NOMO-1 treated with dmso at 0.1 percent for 144 hours (cell line): ENCODE results near the gene ANP32A.
"Not testable (repeated sequence)": the region's sequence is repeated elsewhere in the genome, so short reads cannot be mapped to it uniquely, and the experiment has no call there.

Source experiments
- DNase-seq: peaks from one replicate; lab custom pipeline; 2025; ENCODE audit not compliant: unreplicated experiment; lab: John Stamatoyannopoulos, UW

ANP32A gene

GRCh38 chr15:68820295-68821189, at the start of gene ANP32A:
TSS of gene ANP32A (minus strand) at chr15:68820895. CDS start at chr15:68820751, 144 bp downstream.
- peak; percentile 80 for DNase-seq

DNA sequence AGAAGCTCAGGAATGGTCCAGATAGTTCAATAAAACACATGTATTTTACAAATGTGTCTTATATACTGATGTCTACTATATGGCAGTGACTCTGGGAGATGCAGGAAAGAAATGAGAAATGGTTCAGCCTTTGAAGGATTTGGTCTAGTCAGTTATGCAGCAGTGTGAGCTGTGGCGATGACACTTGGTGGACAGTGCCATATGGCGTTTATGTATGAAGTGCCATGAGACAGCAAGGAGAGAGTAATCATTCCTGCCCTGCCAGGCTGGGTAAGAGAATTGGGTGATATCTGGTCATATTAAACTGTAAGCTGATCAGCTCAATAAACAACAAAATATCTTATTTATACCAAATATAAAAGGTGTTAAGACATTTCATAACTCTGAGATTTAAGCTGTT, 47.6 kb upstream of the ANP32A start:
- no peak for DNase-seq

- no peak for DNase-seq
These were observed 41.7 kb upstream of the ANP32A start for GRCh38 chr15:68862415-68862814.

- not testable (repeated sequence) for DNase-seq
These were observed 38.0 kb upstream of the ANP32A start for GRCh38 chr15:68858666-68859065.

GRCh38 chr15:68857443-68857842, 36.7 kb upstream of the ANP32A start:
- DNase-seq = not testable (repeated sequence)

- no peak for DNase-seq
These were observed 31.8 kb upstream of the ANP32A start for GRCh38 chr15:68852461-68852860.

GRCh38 chr15:68851971-68852370, 31.3 kb upstream of the ANP32A start:
- no peak for DNase-seq

DNA sequence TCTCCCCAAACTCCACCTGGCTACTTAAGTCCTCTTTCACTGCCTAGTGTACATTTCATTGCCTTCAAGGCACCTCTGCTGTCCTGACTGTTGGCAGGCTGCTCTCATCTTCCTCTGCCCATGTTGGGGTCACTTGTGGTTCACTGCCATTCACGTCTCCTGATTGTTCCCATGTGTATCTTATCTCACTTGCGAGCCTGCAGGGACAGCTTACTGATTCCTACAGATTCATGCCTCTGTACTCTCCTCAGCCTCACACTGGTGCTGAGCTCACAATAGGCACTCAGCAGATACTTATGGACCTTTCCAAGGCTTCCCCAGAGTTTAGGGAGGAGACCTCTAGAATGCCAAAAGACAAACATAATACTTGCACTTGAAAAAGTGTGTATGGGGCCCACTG, 28.8 kb upstream of the ANP32A start:
- DNase-seq = no peak

DNA sequence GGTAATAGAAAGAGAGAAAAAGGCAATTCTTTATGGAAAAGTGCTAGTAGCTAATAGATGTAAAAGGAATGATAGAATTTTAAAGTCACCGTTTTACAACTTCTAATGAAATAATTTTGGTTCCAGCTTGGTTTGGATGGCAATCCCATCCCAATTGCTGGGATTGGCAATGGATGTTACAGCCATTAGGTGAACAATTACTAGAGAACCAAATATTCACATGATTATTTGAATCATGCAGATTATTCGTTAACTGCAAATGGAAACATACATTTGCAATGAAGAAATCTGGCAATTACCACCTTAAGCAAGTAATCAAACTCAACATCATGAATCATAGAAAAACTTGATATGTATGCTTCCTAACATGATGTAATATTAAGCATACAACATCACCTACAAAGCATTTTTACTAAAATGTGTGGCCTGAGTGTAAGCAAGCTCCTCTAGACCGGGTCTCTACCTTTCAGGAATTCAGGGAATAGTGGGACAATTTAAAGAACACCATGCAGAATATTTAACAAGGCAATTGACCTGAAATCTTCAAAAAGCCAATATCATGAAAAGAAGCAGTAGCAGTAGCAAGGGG, 26.2 kb upstream of the ANP32A start:
- no peak for DNase-seq

- DNase-seq = no peak
These were observed 24.3 kb upstream of the ANP32A start for GRCh38 chr15:68844856-68845550.

DNA sequence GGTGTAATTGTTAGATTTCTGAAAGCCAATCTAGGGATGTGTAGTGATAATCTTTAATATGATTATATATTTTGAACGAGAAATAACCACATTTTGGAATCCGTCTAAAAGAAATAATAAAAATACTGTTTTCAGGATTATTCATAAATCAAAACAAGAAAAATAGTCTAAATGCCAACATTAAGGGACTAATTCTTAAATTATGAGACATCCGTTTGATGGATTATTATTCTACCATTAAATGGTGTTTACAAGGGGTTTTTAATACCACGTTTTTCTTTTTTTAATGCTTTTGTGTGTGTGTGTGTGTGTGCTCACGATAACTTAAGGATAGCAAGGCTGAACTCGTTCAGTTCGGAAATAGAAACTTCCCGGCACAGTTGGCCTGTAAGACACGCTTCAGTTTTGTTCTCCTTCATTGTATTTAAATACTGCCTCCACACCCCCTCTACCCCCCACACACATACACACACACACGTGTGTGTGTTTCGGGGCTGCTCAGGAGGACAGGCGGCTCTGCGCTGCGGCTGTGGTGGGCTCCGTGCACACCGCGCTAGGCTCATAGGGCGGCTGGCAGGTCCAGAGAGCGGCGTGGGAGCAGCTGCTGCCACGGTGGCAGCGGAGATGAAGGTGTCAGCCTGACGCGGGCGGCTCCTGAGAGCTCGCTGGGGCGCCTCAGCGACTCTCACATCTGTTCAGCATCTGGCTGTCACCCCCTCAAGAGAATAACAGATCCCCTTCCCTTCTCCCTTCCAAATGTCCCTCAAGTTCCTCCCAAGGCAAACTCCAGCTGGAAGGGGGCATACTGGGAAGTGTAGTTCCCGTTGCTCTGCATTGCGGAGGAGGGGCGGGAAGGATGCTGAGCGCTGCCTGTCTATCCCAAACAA, 23.0 kb upstream of the ANP32A start:
- DNase-seq = no peak

DNA sequence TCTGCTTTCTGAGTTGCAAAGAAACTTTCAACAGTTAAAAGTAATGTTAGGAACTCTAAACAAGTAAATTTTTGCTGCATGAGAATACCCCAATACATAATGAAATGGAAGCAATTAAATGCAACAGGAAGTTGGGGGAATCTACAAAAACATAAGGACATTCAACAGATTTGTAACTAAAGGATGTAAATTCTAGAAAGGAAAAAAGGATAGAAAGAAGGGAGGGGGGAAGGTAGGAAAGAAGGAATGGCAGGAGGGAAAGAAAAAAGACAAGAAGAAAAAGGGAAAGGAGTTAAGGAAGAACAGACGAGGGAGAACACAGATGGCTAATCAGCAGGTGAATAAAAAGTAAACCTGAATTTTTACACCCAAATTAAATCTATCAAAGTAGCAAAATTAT, 22.3 kb upstream of the ANP32A start:
- no peak for DNase-seq

- DNase-seq = no peak
These were observed 13.7 kb upstream of the ANP32A start for GRCh38 chr15:68834346-68834745.

DNA sequence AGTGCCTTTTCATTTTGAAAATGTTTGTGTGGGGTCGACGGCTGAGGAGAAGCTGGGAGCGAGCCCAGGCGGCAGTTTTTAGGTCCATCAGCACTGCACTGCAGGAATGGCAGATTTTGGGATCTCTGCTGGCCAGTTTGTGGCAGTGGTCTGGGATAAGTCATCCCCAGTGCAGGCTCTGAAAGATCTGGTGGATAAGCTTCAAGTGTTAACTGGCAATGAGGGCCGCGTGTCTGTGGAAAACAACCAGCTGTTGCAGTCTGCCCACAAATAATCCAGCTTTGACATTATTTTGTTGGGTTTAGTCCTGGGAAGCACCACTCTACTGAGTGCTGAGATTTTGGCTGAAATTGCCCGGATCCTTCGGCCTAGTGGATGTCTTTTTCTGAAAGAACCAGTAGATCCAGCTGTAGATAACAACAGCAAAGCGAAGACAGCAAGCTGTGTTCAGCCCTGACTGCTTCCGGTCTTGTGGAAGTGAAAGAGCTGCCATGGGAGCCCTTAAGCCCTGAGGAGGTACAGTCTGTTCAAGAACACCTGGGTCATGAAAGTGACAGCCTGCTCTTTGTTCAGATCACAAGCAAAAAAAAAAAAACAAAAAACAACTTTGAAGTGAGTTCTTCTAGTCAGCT, 13.1 kb upstream of the ANP32A start:
- no peak for DNase-seq

- DNase-seq = no peak
These were observed 9.6 kb upstream of the ANP32A start for GRCh38 chr15:68830141-68830785.

DNA sequence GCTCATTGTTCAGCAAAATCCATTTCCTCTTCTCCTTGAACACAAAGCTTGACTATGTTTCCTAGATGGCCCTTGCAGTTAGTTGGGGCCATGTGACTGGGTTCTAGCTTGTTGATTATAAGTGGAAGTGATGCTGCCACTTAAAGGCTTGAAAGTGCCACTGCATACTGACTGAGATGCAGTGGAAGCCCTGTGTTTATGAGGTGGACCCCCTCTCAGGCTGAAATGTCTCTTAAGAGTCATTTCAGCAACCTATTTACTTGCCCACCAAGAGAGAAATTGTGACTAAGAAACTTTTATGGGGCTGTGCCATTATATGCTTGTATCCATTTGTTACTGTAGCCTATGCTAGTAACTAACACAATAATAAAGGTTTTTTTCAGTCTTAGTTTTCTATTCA, 8.4 kb upstream of the ANP32A start:
- DNase-seq = no peak

- DNase-seq = no peak
These were observed 2.9 kb upstream of the ANP32A start for GRCh38 chr15:68823561-68823960.

GRCh38 chr15:68822818-68823217, 2.1 kb upstream of the ANP32A start:
- DNase-seq = no peak

DNA sequence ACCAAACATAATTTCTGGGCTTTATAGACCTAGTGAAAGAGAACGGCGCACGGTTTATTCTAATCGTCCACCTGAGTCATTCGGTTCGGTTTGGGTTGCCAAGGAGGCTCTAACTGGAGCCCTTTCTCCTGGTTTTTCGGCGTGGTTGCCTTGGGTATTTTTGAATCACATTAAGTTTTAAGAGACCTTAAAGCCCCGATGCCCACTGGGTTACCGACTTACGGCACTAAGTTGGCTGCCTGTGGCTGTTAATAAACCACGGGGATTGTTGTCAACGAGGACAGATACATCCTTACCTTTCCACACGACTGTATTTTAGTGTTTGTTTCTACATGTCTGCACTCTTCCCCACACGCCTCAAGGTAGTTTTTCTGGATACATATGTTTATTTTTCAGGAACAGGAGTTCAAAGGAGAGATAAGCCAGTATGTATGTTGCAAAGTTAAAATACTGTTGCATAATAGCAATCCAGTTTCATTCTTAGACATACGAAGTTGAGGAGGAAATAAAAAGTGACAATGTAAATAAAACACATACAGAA, 1.2 kb upstream of the ANP32A start:
- DNase-seq = no peak
